Measurements from ENCODE around the gene PTPN14. TPM values are rescaled to one million over a fixed set of nuclear protein-coding genes. Genes with fewer than 3 reads are reported as not detected.
"Not testable (repeated sequence)": the region's sequence is repeated elsewhere in the genome, so short reads cannot be mapped to it uniquely, and the experiment has no call there.

The PTPN14 gene
- total RNA-seq, 1 donor from 2014 or later, result 24.6 TPM

- peak; percentile 84 for DNase-seq (ENCODE audit: low read depth)
- TF ChIP-seq CTCF (conservative IDR thresholded peaks at IDR 0.05; ENCODE audit: low read depth, low read length), result no peak
Measured at GRCh38 chr1:214525535-214526019, 25.8 kb downstream of the PTPN14 start.

DNA sequence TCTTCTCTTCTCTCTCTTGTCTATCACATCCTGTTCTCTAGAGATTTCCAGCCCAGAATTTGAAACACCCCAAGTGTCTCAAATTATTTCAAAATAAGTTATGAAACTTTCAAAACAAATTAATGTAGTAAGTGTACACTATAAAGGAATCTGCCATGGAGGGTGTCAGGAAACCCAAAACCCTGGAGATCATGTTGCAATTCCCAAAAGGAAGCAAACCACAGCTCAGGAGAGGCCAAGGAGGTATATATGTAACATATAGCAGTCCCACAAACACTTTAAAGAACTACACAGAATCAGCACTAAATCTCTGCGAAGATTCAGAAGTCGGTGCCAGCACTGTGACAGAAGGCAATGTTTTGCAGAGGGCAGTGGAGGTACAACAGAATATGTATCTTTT is 26.6 kb downstream of the PTPN14 start:
- TF ChIP-seq CTCF (conservative IDR thresholded peaks at IDR 0.05; ENCODE audit: low read depth, low read length), result no peak
- H3K4me3 ChIP-seq (ENCODE audit: low read depth, low read length), result no peak overlapping the region
- no peak for DNase-seq (ENCODE audit: low read depth)

More at GRCh38 chr1:214525535-214526019, 25.8 kb downstream of the PTPN14 start:
- H3K4me3 ChIP-seq (ENCODE audit: low read depth, low read length), result no peak overlapping the region

DNA sequence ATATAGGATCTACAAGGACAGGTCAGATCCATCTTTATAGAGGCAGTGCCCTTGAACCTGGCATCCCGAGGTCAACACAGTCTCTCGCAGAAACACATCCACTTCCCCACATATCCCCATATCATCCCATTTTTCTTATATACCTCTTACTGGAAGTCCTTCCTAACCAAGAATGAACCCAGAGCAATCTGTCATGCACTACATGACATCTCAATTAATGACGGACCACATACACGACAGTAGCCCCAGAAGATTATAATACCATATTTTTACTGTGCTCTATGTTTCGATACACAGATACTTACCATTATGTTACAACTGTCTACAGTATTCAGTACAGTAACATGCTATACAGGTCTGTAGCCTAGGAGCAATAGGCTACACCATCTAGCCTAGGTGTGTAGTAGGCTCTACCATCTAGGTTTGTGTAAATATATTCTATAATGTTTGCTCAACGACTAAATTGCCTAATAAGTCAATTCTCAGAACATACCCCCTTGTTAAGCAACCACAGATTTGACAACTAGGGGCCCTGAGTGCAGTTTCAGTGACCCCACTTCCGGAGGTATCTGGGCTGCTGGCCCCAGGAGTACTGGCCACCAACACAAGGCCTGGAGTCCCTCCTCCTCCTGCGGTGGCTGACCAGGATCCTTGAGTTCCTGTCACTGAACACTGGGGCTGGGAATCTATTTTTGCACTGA is 28.1 kb downstream of the PTPN14 start:
- H3K4me3 ChIP-seq (ENCODE audit: low read depth, low read length), result no peak overlapping the region
- no peak for DNase-seq (ENCODE audit: low read depth)
- no peak for TF ChIP-seq CTCF (conservative IDR thresholded peaks at IDR 0.05; ENCODE audit: low read depth, low read length)

- DNase-seq (ENCODE audit: low read depth); H3K4me3 ChIP-seq (ENCODE audit: low read depth, low read length): not testable (repeated sequence)
Measured at GRCh38 chr1:214521458-214521857, 29.9 kb downstream of the PTPN14 start.

DNA sequence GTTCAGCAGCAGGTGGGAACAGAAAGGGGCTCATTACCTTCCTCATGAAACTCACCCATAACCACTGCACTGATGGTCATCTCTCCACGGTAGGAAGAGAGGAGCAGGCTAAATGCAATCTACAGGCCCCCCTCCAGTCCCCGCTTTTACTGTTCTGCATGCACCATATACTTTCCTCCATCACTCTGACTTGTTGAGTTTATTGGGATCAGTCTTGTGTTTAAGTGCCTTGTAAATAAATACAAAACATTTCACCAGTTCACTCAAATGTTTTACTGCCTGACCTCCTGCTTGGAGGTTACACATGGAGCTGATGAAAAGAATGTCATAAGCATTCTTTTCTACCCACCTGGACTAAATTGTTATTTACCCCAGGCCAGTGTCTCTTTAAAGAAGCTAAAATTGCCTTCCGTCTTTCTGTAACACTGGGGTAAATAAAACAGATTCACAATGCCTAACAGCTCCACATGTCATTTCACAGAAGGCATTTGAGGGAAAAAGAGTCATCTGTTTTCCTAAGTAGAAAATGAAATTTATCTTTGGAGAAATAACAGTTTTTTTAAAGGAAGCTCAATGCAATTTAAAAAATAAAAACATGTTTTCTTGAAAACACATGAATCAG is 30.7 kb downstream of the PTPN14 start:
- TF ChIP-seq CTCF (conservative IDR thresholded peaks at IDR 0.05; ENCODE audit: low read depth, low read length), result no peak
- no peak for DNase-seq (ENCODE audit: low read depth)
- no peak overlapping the region for H3K4me3 ChIP-seq (ENCODE audit: low read depth, low read length)

DNA sequence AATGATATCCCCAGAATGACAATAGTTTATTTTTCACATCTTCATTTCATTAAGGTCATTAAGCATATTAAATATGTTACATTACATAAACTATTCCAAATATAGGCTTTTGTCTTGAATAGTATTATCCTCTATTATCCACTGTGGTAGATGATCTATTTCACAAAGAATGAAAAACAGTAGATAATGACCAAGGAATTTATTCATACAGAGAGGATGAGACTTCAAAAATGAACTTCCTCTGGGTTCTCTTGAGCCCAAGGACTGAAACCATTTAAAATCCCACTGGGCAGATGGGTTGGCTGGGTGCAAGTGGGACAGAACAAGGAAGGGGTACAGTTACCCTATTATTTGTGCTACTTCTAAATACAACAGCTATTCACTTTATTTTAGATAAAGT is 33.0 kb downstream of the PTPN14 start:
- no peak overlapping the region for H3K4me3 ChIP-seq (ENCODE audit: low read depth, low read length)
- no peak for DNase-seq (ENCODE audit: low read depth)
- TF ChIP-seq CTCF (conservative IDR thresholded peaks at IDR 0.05; ENCODE audit: low read depth, low read length), result no peak

DNA sequence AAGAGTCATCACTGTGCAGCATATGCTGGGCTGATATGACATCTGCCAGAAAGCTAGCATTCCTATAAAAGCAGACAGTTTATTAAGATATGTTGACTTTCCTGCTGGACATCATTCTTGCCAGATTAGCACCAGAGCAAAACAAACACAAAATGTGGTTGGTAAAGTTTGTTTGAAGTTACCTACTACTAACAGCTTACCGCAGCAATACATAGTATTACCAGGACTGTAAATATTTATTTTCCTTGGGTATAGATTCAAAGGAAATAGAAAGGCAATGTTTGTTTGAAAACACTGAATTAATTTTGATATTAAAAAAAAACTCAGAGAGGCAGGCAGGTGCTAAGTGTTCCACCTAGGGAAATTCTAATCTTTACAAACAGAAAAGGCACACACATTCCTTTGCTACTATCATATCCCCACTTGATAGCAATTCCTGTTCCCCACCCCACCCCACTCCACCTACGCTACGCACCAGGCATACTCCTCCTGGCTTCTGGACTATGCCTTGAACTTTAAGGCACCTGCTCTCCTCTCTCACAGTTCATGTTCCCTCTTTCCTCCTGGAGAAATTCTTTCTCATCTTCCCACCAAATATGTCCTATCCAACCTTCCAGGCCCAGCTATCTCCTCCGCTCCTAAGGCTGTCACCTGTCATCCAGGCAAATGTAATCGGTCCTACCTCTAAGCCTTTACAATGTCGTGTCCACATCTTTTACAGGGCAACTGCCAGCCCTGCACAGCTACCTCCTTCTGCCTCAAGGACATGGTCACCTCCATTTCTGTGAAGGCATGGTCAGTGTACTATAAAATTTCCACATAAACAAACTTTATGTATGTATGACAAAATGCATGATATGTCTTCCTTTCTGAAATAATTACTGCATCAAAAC is 34.7 kb downstream of the PTPN14 start:
- no peak for DNase-seq (ENCODE audit: low read depth)
- no peak overlapping the region for H3K4me3 ChIP-seq (ENCODE audit: low read depth, low read length)
- no peak for TF ChIP-seq CTCF (conservative IDR thresholded peaks at IDR 0.05; ENCODE audit: low read depth, low read length)

Data from epithelial cell of proximal tubule (primary cell).